ENCODE measurements around the gene DIPK1A. TPM values are rescaled to one million over a fixed set of nuclear protein-coding genes. Genes with fewer than 3 reads are reported as not detected.

Gene DIPK1A
- total RNA-seq, 1 experiment from 2014 or later: 1.2 TPM

GRCh38 chr1:92909321-92909720, 51.9 kb downstream of the DIPK1A start:
- ATAC-seq: no peak

DNA sequence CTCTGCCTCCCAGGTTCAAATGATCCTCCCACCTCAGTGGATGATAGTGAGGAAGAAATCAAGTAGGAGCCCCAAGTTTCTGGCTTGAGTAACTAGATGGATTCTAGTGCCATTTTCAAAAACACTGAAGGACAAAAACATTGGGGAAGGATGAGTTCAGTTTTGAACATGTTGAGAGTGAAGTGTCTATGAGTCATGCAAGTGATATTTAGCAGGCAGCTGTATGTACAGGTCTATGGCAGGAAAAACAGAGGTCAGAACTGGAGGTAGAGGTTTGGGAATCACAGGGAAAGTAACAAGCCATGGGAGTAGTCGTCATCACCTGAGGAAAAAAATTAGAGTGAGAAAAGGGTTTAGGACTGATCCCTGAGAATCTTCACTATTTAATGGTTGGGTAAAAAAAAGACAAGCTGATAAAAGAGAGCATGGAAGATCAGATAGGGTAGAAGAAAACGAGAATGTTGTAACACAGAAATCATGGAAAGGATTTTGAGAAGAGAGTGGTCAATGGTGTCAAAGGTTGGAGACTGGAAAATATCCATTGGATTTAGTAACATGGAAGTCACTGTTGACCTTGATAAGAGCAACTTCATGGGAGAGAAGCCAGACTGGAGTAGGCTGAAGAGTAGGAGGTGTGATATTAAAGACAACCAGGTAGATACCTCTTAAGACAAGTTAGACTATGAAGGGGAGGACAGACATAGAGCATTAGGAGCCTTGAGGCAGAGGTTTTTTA, 53.1 kb downstream of the DIPK1A start:
- ATAC-seq: no peak
- Histone ChIP-seq H3K27me3 (ENCODE audit: control insufficient read depth, insufficient read depth, low read length) (no peaks in the 10 kb centered on the region), H3K36me3 (ENCODE audit: control insufficient read depth, insufficient read depth, low read length) (no peaks in the 10 kb centered on the region), H3K4me3 (ENCODE audit: low read depth in 2 of 2, low read length in 2 of 2) (no peak overlapping the region), H3K27ac (ENCODE audit: low read length) (no peak overlapping the region), H3K4me1 (ENCODE audit: control insufficient read depth, insufficient read depth, low read length) (no peaks in the 10 kb centered on the region), H3K9me3 (ENCODE audit: control insufficient read depth, insufficient read depth, low read depth, low read length) (no peaks in the 10 kb centered on the region)
- no TSS peak for BruUV-seq (replicated peaks)
- no peak for DNase-seq (ENCODE audit: low read depth, low spot score)
- ChIA-PET CTCF (no interaction called here), POLR2A (no interaction called here)
- intact Hi-C loops (cut with micrococcal nuclease; ENCODE audit: unreplicated experiment) (no loop called here), in situ Hi-C loops (cut with HindIII; ENCODE audit: low pct_unique_long_range_greater_than_20kb, low sequenced_read_pairs) (no loop called here)
- no peak for TF ChIP-seq POLR2AphosphoS5 (IDR thresholded peaks at IDR 0.05; ENCODE audit: low read depth, low read length)
- no peak for TF ChIP-seq SIN3A (IDR thresholded peaks at IDR 0.05; ENCODE audit: borderline replicate concordance, insufficient read depth, low read depth, low read length)
- TF ChIP-seq TCF7L2 (IDR thresholded peaks at IDR 0.05; ENCODE audit: low read depth, low read length): no peak
- TF ChIP-seq, protein P1, sequence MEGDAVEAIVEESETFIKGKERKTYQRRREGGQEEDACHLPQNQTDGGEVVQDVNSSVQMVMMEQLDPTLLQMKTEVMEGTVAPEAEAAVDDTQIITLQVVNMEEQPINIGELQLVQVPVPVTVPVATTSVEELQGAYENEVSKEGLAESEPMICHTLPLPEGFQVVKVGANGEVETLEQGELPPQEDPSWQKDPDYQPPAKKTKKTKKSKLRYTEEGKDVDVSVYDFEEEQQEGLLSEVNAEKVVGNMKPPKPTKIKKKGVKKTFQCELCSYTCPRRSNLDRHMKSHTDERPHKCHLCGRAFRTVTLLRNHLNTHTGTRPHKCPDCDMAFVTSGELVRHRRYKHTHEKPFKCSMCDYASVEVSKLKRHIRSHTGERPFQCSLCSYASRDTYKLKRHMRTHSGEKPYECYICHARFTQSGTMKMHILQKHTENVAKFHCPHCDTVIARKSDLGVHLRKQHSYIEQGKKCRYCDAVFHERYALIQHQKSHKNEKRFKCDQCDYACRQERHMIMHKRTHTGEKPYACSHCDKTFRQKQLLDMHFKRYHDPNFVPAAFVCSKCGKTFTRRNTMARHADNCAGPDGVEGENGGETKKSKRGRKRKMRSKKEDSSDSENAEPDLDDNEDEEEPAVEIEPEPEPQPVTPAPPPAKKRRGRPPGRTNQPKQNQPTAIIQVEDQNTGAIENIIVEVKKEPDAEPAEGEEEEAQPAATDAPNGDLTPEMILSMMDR (IDR thresholded peaks at IDR 0.05): no peak
- TF ChIP-seq, protein P2, sequence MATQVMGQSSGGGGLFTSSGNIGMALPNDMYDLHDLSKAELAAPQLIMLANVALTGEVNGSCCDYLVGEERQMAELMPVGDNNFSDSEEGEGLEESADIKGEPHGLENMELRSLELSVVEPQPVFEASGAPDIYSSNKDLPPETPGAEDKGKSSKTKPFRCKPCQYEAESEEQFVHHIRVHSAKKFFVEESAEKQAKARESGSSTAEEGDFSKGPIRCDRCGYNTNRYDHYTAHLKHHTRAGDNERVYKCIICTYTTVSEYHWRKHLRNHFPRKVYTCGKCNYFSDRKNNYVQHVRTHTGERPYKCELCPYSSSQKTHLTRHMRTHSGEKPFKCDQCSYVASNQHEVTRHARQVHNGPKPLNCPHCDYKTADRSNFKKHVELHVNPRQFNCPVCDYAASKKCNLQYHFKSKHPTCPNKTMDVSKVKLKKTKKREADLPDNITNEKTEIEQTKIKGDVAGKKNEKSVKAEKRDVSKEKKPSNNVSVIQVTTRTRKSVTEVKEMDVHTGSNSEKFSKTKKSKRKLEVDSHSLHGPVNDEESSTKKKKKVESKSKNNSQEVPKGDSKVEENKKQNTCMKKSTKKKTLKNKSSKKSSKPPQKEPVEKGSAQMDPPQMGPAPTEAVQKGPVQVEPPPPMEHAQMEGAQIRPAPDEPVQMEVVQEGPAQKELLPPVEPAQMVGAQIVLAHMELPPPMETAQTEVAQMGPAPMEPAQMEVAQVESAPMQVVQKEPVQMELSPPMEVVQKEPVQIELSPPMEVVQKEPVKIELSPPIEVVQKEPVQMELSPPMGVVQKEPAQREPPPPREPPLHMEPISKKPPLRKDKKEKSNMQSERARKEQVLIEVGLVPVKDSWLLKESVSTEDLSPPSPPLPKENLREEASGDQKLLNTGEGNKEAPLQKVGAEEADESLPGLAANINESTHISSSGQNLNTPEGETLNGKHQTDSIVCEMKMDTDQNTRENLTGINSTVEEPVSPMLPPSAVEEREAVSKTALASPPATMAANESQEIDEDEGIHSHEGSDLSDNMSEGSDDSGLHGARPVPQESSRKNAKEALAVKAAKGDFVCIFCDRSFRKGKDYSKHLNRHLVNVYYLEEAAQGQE (IDR thresholded peaks at IDR 0.05; ENCODE audit: insufficient read depth in 1 of 2, low read depth in 2 of 2, low read length in 1 of 2): no peak

More at GRCh38 chr1:92909321-92909720, 51.9 kb downstream of the DIPK1A start:
- no TSS peak for BruUV-seq (replicated peaks)
- in situ Hi-C loops (cut with HindIII; ENCODE audit: low pct_unique_long_range_greater_than_20kb, low sequenced_read_pairs): no loop called here
- TF ChIP-seq, protein P2 (IDR thresholded peaks at IDR 0.05; ENCODE audit: insufficient read depth in 1 of 2, low read depth in 2 of 2, low read length in 1 of 2): no peak
- TF ChIP-seq POLR2AphosphoS5 (IDR thresholded peaks at IDR 0.05; ENCODE audit: low read depth, low read length) (no peak), SIN3A (IDR thresholded peaks at IDR 0.05; ENCODE audit: borderline replicate concordance, insufficient read depth, low read depth, low read length) (no peak), TCF7L2 (IDR thresholded peaks at IDR 0.05; ENCODE audit: low read depth, low read length) (no peak)
- TF ChIP-seq, protein P1 (IDR thresholded peaks at IDR 0.05): no peak
- no peaks in the 10 kb centered on the region for H3K9me3 ChIP-seq (ENCODE audit: control insufficient read depth, insufficient read depth, low read depth, low read length)
- CTCF ChIA-PET: no interaction called here
- no peak overlapping the region for H3K27ac ChIP-seq (ENCODE audit: low read length)
- intact Hi-C loops (cut with micrococcal nuclease; ENCODE audit: unreplicated experiment): no loop called here
- no peaks in the 10 kb centered on the region for H3K27me3 ChIP-seq (ENCODE audit: control insufficient read depth, insufficient read depth, low read length)
- no peaks in the 10 kb centered on the region for H3K4me1 ChIP-seq (ENCODE audit: control insufficient read depth, insufficient read depth, low read length)
- H3K4me3 ChIP-seq (ENCODE audit: low read depth in 2 of 2, low read length in 2 of 2): no peak overlapping the region
- H3K36me3 ChIP-seq (ENCODE audit: control insufficient read depth, insufficient read depth, low read length): no peaks in the 10 kb centered on the region
- no peak for DNase-seq (ENCODE audit: low read depth, low spot score)
- POLR2A ChIA-PET: no interaction called here

Data from Panc1 (cell line).